ENCODE data around the gene TMUB1.

DNA sequence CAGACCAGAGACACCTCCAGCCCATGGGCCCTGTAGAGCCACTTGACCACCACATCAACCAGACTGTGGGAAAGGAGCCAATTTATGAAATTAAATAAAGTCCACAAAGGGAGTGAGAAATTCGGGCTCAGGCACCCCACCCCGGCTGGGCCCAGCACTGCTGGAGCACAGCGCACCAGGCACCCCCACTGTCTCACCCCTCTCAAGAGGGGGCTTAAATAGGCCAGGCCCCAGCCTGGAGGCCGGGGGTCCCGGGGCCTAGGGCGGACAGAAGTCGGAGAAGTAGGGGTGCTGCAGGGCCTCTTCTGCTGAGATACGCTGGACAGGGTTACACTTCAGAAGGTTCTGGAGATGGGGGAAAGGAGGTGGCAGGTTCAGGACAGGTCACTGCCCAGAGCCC, 29.5 kb downstream of the TMUB1 start:
- TF ChIP-seq, protein P1, sequence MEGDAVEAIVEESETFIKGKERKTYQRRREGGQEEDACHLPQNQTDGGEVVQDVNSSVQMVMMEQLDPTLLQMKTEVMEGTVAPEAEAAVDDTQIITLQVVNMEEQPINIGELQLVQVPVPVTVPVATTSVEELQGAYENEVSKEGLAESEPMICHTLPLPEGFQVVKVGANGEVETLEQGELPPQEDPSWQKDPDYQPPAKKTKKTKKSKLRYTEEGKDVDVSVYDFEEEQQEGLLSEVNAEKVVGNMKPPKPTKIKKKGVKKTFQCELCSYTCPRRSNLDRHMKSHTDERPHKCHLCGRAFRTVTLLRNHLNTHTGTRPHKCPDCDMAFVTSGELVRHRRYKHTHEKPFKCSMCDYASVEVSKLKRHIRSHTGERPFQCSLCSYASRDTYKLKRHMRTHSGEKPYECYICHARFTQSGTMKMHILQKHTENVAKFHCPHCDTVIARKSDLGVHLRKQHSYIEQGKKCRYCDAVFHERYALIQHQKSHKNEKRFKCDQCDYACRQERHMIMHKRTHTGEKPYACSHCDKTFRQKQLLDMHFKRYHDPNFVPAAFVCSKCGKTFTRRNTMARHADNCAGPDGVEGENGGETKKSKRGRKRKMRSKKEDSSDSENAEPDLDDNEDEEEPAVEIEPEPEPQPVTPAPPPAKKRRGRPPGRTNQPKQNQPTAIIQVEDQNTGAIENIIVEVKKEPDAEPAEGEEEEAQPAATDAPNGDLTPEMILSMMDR (IDR thresholded peaks at IDR 0.05) = no peak
- no peak for TF ChIP-seq ZFX (IDR thresholded peaks at IDR 0.05; ENCODE audit: borderline replicate concordance)

All from 22Rv1 (cell line).